Uterus (tissue), 4 donors: ENCODE results near the gene STRN3. TPM values are rescaled to one million over a fixed set of nuclear protein-coding genes. Genes with fewer than 3 reads are reported as not detected.
"Not testable (repeated sequence)": the region's sequence is repeated elsewhere in the genome, so short reads cannot be mapped to it uniquely, and the experiment has no call there.

Experiments used
- DNase-seq, 2 donors: peaks; one replicate each; pipeline ENCODE4 v3.0.0-alpha.2; 2019 to 2020
- H3K27ac ChIP-seq, 2 donors: fragments of 200-600 bp; sonication (generic); 1 replicate in 1 of 2; 2 replicates in 1 of 2; pipeline ENCODE4 v1.5.1; 2016 to 2018
- H3K27me3 ChIP-seq, 2 donors: fragments of 200-600 bp; sonication (generic); one replicate each; pipeline ENCODE4 v1.5.1; 2018 to 2019; ENCODE audit warnings: control low read depth in 1 of 2
- H3K36me3 ChIP-seq, 2 donors: fragments of 200-600 bp; sonication (generic); one replicate each; pipeline ENCODE4 v1.5.1; 2019; ENCODE audit warnings: control low read depth in 1 of 2
- H3K4me1 ChIP-seq, 2 donors: fragments of 200-600 bp; sonication (generic); one replicate each; pipeline ENCODE4 v1.5.1; 2018 to 2019; ENCODE audit warnings: control low read depth in 1 of 2
- H3K4me3 ChIP-seq, 2 donors: fragments of 200-600 bp; sonication (generic); 1 replicate in 1 of 2; 2 replicates in 1 of 2; pipeline ENCODE4 v1.5.1; 2018 to 2019; ENCODE audit warnings: mild to moderate bottlenecking in 1 of 2
- H3K9me3 ChIP-seq, 2 donors: fragments of 200-600 bp; sonication (generic); one replicate each; pipeline ENCODE4 v1.5.1; 2019; ENCODE audit warnings: control low read depth in 1 of 2
- POLR2A ChIP-seq, 2 donors: fragments of 450-650 bp; IDR thresholded peaks; one replicate each; pipeline ENCODE4 v1.6.1; 2016; ENCODE audit warnings: antibody characterized with exemption in 2 of 2, mild to moderate bottlenecking in 1 of 2, moderate library complexity in 1 of 2
- intact Hi-C: fragments of 100-400 bp; cut with DNase I; formaldehyde crosslinking; loops from one replicate; pipeline ENCODE4 v1.15.1; 2023; ENCODE audit warnings: low total_unique reads
- total RNA-seq, 4 donors: library from RNA; depleted of rRNA in 3 of 4; stranded (reverse); fragments of >200 nt in 3 of 4; gene quantifications; one replicate each; pipeline versions ENCODE4 v1.1.0 to v1.2.4, GENCODE V29; 2014 to 2023
- TF ChIP-seq, protein P1 (sequence below), 4 experiments: fragments of 200-600 bp in 2 of 4; fragments of 450-650 bp in 2 of 4; sonication (generic) in 2 of 4; IDR thresholded peaks; one replicate each; pipeline ENCODE4 v1.5.1; 2016 to 2019; ENCODE audit warnings: antibody characterized with exemption in 4 of 4, mild to moderate bottlenecking in 2 of 4, moderate library complexity in 1 of 4
- donor health status: DM: yes; HTN: yes; CAD: no.

Gene STRN3
- total RNA-seq, 4 donors from 2014 or later, result 25.9 to 82.0 (median 65.0) TPM

- Histone ChIP-seq H3K4me3 (no peak overlapping the region), H3K36me3 (no peaks in the 10 kb centered on the region), H3K27ac (no peak overlapping the region), H3K9me3 (no peaks in the 10 kb centered on the region), H3K27me3 (no peaks in the 10 kb centered on the region), H3K4me1 (no peaks in the 10 kb centered on the region)
- TF ChIP-seq POLR2A (IDR thresholded peaks at IDR 0.05), result no peak
- TF ChIP-seq, protein P1, sequence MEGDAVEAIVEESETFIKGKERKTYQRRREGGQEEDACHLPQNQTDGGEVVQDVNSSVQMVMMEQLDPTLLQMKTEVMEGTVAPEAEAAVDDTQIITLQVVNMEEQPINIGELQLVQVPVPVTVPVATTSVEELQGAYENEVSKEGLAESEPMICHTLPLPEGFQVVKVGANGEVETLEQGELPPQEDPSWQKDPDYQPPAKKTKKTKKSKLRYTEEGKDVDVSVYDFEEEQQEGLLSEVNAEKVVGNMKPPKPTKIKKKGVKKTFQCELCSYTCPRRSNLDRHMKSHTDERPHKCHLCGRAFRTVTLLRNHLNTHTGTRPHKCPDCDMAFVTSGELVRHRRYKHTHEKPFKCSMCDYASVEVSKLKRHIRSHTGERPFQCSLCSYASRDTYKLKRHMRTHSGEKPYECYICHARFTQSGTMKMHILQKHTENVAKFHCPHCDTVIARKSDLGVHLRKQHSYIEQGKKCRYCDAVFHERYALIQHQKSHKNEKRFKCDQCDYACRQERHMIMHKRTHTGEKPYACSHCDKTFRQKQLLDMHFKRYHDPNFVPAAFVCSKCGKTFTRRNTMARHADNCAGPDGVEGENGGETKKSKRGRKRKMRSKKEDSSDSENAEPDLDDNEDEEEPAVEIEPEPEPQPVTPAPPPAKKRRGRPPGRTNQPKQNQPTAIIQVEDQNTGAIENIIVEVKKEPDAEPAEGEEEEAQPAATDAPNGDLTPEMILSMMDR (IDR thresholded peaks at IDR 0.05), result no peak
- intact Hi-C loops, result no loop called here
- no peak for DNase-seq
Observed at GRCh38 chr14:30982533-30982932, 43.6 kb downstream of the STRN3 start.

DNA sequence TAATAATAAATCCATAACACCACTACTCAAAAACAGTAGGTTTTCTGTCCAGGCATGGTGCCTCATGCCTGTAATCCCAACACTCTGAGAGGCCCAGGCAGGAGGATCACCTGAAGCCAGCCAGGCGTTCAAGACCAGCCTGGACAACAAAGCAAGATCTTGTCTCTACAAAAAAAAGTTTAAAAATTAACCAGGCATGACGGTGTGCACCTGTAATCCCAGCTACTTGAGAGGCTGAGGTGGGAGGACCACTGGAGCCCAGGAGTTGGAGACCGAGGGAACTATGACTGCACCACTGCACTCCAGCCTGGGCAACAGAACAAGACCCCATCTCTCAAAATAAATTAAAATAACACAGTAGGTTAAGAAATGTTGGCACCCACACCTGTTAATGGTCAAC lies 45.2 kb downstream of the STRN3 start:
- intact Hi-C loops, result no loop called here
- H3K4me3 ChIP-seq, result no peak overlapping the region
- no peak for TF ChIP-seq POLR2A (IDR thresholded peaks at IDR 0.05)
- TF ChIP-seq, protein P1 (IDR thresholded peaks at IDR 0.05), result no peak
- H3K4me1 ChIP-seq, result no peaks in the 10 kb centered on the region
- H3K9me3 ChIP-seq, result no peaks in the 10 kb centered on the region
- H3K27me3 ChIP-seq, result no peaks in the 10 kb centered on the region
- DNase-seq, result no peak
- no peaks in the 10 kb centered on the region for H3K36me3 ChIP-seq
- H3K27ac ChIP-seq, result no peak overlapping the region

DNA sequence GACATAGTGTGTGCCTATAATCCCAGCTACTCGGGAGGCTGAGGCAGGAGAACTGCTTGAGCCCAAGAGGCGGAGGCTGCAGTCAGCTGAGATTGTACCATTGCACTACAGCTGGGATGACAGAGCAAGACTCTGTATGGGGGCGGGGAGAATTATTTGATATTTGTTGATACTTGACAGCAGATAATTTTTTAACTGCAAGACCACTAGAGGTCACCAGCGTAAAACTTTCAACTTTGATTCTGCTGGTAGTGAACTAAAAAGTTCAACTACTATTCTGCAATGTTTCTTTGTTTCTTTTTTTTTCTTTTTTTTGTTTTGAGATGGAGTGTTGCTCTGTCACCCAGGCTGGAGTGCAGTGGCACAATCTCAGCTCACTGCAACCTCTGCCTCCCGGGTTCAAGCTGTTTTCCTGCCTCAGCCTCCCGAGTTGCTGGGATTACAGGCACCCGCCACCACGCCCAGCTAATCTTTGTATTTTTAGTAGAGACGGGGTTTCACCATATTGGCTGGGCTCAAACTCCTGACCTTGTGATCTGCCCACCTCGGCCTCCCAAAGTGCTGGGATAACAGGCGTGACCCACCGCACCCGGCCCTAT lies 46.0 kb downstream of the STRN3 start:
- TF ChIP-seq, protein P1 (IDR thresholded peaks at IDR 0.05), result peak; percentile 60 to 65 (median 62)
- H3K27me3 ChIP-seq, H3K27ac ChIP-seq, H3K4me3 ChIP-seq, H3K9me3 ChIP-seq, intact Hi-C loops, H3K4me1 ChIP-seq, H3K36me3 ChIP-seq: not testable (repeated sequence)
- DNase-seq, result peak in 1 of 2 donors; percentile 35

GRCh38 chr14:30977752-30978151 lies 48.4 kb downstream of the STRN3 start:
- no peak for TF ChIP-seq POLR2A (IDR thresholded peaks at IDR 0.05)
- TF ChIP-seq, protein P1 (IDR thresholded peaks at IDR 0.05), result no peak
- H3K27me3 ChIP-seq, result no peaks in the 10 kb centered on the region
- H3K27ac ChIP-seq, result no peak overlapping the region
- H3K4me3 ChIP-seq, result no peak overlapping the region
- H3K9me3 ChIP-seq, result no peaks in the 10 kb centered on the region
- H3K4me1 ChIP-seq, result no peaks in the 10 kb centered on the region
- no peak for DNase-seq
- intact Hi-C loops, result no loop called here
- no peaks in the 10 kb centered on the region for H3K36me3 ChIP-seq

- Histone ChIP-seq H3K4me1 (no peaks in the 10 kb centered on the region), H3K27ac (no peak overlapping the region), H3K9me3 (no peaks in the 10 kb centered on the region), H3K36me3 (no peaks in the 10 kb centered on the region), H3K4me3 (no peak overlapping the region), H3K27me3 (no peaks in the 10 kb centered on the region)
- TF ChIP-seq, protein P1 (IDR thresholded peaks at IDR 0.05), result no peak
- no peak for TF ChIP-seq POLR2A (IDR thresholded peaks at IDR 0.05)
- no peak for DNase-seq
- intact Hi-C loops, result no loop called here
Observed at GRCh38 chr14:30974628-30975027, 51.6 kb downstream of the STRN3 start.
